Activated CD8-positive, alpha-beta memory T cell treated with anti-CD3 and anti-CD28 coated beads, Interleukin-2, amount 50 U/mL, for 1 hour (primary cell): ENCODE measurements around the gene LRMDA.

Source experiments
- DNase-seq: peaks from one replicate; pipeline ENCODE4 v3.0.0-alpha.2; 2020; ENCODE audit errors: extremely low read depth

The LRMDA gene

GRCh38 chr10:75402486-75403143, 28.8 kb upstream of the LRMDA start:
- DNase-seq, result no peak

GRCh38 chr10:75403144-75403938, 28.1 kb upstream of the LRMDA start:
- DNase-seq, result no peak

- no peak for DNase-seq
Observed at GRCh38 chr10:75403939-75404814, 27.2 kb upstream of the LRMDA start.

GRCh38 chr10:75404815-75405597, 26.4 kb upstream of the LRMDA start:
- DNase-seq, result no peak

GRCh38 chr10:75405598-75406461, 25.6 kb upstream of the LRMDA start:
- no peak for DNase-seq

GRCh38 chr10:75406462-75407223, 24.8 kb upstream of the LRMDA start:
- no peak for DNase-seq

GRCh38 chr10:75407224-75407712, 24.2 kb upstream of the LRMDA start:
- no peak for DNase-seq

GRCh38 chr10:75407713-75408508, 23.5 kb upstream of the LRMDA start:
- DNase-seq, result no peak

- no peak for DNase-seq
Observed at GRCh38 chr10:75408509-75408875, 22.9 kb upstream of the LRMDA start.

GRCh38 chr10:75408911-75409885, 22.2 kb upstream of the LRMDA start:
- no peak for DNase-seq

- no peak for DNase-seq
Observed at GRCh38 chr10:75410132-75411005, 21.1 kb upstream of the LRMDA start.

- DNase-seq, result no peak
Observed at GRCh38 chr10:75414527-75414926, 16.9 kb upstream of the LRMDA start.

- no peak for DNase-seq
Observed at GRCh38 chr10:75417522-75417927, 13.9 kb upstream of the LRMDA start.

- DNase-seq, result no peak
Observed at GRCh38 chr10:75418293-75418692, 13.1 kb upstream of the LRMDA start.

- DNase-seq, result no peak
Observed at GRCh38 chr10:75418712-75419111, 12.7 kb upstream of the LRMDA start.

GRCh38 chr10:75422913-75423312, 8.5 kb upstream of the LRMDA start:
- DNase-seq, result no peak

GRCh38 chr10:75424571-75424970, 6.9 kb upstream of the LRMDA start:
- DNase-seq, result no peak
